Lung microvascular endothelial cell (primary cell): ENCODE measurements around the gene CPAMD8. TPM values are rescaled to one million over a fixed set of nuclear protein-coding genes. Genes with fewer than 3 reads are reported as not detected.

Experiments used
- DNase-seq, 2 donors: peaks; one replicate each; pipeline versions ENCODE4 v3.0.0 to v3.0.0-alpha.2; 2010; ENCODE audit warnings: low read depth in 2 of 2
- total RNA-seq: library from RNA; depleted of rRNA; stranded (reverse); fragments of >200 nt; gene quantifications from 2 replicates; pipeline ENCODE4 v1.2.1, GENCODE V29; 2014

The CPAMD8 gene
- total RNA-seq, 1 donor from 2014 or later = 5.2 TPM

DNA sequence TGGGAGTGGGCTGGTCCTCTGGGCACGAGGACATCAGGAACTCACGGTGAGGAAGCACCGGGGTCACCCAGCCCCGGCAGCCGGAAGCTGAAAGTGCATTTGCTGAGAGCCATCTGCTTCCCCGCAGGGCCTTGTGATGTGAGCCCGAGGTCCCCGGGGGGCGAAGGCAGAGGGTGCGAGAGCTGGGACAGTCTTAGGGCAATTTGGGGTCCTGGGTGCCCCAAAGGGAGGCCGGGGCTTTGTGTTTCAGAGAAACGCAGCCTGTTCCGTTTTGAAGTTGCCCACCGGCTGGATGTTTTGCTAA, 133.0 kb downstream of the CPAMD8 start:
- peak in 1 of 2 donors; percentile 72 for DNase-seq

DNA sequence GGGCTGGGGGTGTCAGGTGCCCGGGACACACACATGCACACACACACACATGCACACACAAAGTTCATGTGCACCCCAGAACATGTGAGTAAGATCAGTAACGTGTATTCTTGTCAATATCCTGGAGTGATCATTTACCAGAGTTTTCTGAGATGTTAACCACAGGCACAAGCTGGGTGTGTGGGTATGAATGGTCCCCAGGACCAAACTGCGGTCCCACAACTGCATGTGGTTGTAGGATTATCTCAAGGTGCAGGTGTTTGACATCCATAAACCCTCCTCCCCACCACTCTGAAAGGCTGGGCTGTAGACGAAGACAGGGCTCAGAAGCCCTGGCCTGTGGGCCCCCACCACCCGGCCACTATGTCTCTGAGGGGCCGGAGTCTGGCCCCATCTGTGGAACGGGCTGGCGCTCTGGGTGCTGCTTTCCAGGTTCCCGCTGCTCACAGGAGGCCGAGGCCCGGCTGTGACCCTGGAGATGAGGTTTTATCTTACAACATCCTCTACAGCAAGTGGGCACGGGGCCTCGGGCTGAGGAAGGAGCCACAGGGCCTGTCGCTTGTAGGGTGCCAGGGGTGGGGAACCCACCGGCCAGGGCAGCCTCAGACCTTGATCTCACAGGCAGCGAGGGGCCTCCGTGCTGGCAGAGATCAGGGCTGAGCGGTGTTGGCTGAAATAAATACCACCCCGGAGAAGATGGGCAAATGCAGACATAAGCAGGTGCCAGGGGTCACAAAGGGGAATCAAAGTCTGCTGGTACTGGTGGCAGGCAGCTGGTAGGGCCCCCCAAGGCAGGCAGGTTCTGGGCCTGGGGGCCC, 133.5 kb downstream of the CPAMD8 start:
- DNase-seq = no peak

DNA sequence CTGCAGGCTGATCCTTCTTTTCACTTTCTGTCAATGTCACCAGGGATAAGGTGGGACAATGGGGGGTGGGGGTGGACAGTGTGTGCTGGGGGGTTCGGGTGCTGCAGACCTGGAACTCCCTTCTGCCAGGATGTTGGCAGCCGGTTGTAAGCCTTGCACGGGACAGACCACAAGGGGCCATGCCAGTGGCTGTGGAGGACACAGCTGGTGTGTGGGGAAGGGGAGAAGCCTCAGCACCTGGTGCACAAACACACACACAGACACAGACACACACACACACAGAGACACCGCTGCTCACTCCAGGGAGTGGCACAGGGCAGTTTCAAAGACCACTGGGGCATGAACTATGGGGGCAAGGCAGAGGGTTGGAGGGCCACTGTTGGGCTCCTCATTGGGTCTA, 134.2 kb downstream of the CPAMD8 start:
- no peak for DNase-seq

DNA sequence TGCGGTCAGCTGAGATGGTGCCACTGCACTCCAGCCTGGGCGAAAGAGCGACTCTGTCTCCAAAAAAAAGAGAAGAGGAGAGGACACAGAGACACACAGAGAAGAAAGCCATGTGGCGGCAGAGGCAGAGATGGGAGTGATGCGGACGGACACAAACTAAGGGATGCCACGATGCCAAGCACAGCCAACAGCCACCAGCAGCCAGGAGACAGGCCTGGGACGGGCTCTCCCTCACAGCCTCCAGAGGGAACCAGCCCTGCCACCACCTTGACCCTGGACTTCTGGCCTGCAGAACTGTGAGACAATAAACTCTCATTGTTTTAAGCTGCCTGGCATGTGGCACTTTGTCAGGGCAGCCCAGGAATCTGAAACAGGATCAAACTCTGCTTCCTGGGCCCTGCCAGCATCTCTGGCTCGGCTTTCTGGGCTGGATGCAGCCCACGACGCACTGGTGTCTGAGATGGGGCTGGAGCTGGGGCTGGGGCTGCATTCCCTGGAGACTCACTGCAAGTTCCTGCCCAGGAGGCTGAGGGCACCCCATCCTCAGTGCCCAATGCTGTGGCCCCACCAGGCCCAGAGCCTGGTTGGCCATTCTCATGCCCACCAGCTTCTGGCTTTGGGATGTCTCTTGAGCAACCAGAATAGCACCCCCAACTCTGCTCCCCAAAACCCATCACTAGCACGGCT, 134.8 kb downstream of the CPAMD8 start:
- DNase-seq = no peak

DNA sequence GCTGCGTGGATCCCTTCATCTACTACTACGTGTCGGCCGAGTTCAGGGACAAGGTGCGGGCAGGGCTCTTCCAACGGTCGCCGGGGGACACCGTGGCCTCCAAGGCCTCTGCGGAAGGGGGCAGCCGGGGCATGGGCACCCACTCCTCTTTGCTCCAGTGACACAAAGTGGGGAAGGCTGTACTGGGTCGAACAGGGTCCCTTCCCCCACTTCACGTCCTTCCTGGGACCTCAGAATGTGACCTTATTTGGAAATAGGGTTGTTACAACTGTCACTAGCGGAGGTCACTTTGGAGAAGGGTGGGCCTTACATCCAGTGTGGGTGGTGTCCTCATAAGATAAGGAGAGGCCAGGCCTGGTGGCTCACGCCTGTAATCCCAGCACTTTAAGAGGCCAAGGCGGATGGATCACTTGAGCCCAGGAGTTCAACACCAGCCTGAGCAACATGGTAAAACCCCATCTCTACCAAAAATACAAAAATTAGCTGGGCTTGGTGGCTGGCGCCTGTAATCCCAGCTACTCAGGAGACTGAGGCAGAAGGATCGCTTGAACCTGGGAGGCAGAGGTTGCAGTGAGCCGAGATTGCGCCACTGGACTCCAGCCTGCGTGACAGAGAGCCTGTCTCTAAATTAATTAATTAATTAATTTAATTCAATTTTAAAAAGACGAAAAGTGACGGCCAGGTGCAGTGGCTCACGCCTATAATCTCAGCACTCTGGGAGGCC, 136.0 kb downstream of the CPAMD8 start:
- DNase-seq = no peak

DNA sequence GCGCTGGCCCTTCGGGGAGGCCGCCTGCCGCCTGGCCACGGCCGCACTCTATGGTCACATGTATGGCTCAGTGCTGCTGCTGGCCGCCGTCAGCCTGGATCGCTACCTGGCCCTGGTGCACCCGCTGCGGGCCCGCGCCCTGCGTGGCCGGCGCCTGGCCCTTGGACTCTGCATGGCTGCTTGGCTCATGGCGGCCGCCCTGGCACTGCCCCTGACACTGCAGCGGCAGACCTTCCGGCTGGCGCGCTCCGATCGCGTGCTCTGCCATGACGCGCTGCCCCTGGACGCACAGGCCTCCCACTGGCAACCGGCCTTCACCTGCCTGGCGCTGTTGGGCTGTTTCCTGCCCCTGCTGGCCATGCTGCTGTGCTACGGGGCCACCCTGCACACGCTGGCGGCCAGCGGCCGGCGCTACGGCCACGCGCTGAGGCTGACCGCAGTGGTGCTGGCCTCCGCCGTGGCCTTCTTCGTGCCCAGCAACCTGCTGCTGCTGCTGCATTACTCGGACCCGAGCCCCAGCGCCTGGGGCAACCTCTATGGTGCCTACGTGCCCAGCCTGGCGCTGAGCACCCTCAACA, 136.6 kb downstream of the CPAMD8 start:
- DNase-seq = peak in 1 of 2 donors; percentile 74

DNA sequence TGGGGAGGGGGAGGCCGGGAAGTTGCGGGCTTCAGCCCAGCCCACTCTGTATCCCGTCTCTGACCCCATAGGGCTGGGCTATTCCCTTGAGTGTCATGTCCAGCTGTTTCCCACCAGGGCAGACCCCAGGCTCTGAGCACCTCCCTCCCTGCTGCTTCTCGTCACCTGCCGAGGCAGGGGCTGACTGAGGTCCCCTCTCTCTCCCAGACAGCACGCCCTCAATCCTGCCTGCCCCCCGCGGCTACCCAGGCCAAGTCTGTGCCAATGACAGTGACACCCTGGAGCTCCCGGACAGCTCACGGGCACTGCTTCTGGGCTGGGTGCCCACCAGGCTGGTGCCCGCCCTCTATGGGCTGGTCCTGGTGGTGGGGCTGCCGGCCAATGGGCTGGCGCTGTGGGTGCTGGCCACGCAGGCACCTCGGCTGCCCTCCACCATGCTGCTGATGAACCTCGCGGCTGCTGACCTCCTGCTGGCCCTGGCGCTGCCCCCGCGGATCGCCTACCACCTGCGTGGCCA, 137.2 kb downstream of the CPAMD8 start:
- peak in 1 of 2 donors; percentile 44 for DNase-seq

DNA sequence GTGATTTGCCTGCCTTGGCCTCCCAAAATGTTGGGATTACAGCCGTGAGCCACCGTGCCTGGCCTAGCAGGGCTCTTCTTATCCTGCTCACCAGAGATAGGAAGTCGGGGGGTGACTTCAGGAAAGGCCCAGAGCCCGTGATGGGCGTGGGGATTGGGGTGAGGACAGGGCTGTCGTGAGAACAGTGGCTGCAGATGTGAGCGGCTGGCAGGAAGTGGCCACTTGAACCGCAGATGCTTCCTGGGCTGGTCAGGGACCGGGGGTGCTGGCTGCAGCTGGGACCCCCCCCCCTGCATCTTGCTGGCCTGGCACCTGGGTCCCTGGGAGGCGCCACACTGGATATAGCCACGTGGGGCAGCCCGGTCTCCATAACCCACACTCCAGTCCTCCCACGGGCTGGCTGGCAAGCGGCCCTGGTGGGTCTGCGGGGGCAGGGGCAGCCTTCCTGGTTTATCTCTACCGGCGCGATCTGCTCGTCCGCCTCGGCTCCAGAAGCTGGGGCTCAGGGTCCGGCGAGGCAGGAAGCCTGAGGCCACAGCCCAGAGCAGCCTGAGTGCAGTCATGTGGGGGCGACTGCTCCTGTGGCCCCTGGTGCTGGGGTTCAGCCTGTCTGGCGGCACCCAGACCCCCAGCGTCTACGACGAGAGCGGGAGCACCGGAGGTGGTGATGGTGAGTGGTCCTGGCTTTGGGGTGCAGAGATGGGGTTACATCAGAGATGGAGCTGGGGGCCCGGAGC, 137.8 kb downstream of the CPAMD8 start, which contains the start of gene F2RL3:
Gene F2RL3, plus strand, starts transcription at position 371 of the 737 bp plus-strand sequence. Its CDS starts 191 bp downstream, at position 562.
- DNase-seq = peak; percentile 83 to 94

DNA sequence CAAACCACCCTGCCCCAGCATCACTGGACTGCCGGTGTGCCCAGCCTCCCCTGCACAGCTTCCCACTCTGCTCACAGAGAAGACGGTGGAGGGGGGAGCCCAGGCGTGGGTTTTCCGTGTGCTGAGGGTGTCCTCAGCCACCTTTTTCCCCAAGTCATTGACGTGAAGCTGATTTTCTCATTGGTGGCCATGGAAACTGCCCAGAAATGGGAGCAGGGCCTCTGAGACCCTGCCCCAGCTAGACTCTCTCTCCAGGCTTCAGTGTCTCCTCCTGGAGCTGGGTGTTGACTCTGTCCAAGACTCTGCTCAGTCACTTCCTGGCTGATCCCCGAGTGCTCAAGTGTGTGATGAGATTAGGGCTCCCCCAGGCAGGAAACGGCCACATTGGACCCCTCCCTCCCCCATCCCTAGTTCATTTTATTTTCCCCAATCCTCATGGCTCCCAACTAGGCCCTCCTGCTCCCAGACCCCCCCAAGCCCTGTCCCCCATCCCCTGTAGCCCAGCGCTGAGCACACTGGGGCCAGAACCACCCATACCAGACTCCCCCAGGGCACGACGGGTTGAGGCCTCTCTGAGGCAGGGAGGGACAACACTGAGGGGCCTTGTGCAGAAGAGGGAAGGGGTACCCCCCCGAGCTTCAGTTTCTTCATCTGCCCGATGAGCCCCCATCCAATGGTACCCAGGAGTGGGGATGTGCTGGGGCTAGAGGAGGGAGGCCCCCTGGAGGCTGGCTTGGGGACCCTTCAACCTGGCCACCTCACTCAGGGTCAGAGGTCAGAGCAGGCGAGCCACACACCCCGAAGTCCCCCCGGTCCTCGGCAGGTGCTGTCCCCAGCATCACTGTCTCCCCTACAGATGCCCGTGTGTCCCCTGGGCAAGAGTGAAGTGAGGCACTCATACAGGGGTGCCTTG, 139.0 kb downstream of the CPAMD8 start:
- peak in 1 of 2 donors; percentile 52 for DNase-seq

DNA sequence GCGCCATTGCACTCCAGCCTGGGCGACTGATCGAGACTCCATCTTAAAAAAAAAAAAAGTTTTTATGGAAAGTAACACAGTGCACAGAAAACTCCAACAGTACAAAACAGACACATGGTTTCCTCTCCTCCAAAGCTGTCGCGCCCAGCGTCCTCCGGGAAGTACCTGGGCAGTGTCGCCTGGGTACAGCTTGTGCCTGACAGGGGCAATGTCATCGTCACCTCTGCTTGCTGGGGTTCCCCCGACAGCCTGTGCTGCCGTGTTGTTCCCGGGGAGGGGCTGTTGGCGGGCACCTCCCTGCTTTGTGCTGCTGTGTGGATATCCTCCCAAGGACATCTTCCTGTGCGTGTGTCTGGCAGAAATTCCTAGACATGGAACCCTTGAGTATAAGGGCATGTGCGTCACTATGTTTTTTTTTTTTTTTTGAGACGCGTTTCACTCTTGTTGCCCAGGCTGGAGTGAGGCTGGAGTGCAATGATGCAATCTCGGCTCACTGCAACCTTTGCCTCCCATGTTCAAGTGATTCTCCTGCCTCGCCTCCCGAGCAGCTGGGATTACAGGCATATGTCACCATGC, 140.2 kb downstream of the CPAMD8 start:
- peak; percentile 58 to 95 for DNase-seq

DNA sequence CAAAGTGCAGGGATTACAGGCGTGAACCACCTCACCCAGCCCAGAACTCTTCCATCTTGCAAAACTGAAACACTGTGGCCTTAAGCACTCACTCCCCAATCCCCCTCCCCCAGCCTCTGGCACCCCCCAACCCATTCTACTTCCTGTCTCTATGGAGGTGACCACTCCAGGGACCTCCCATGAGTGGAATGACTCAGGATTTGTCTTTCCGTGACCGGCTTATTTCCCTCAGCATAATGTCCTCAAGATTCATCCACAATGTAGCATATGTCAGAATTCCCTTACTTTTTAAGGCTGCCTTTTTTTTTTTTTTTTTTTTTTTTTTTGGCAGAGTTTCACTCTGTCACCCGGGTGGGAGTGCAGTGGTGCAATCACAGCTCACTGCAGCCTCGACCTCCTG, 141.4 kb downstream of the CPAMD8 start:
- no peak for DNase-seq

DNA sequence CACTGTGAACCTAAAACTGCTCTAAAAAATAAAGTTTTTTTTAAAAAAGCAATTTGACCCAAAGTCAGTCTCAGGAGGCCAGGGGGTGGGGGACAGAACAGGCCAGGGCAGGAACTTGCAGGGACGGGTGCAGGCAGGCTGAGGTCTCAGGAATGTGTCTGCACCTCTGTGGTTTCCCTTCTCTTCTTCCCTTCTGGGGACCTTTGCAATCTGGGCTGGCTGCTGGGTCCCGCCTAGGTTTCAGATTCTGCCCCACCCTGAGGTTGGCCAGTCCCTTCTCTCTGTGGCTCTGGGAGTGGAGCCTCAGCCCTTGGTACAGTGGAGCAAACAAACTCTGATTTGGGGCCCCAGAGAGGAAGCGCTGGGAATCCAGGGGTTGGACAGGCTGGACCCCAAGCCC, 143.1 kb downstream of the CPAMD8 start:
- DNase-seq = no peak

DNA sequence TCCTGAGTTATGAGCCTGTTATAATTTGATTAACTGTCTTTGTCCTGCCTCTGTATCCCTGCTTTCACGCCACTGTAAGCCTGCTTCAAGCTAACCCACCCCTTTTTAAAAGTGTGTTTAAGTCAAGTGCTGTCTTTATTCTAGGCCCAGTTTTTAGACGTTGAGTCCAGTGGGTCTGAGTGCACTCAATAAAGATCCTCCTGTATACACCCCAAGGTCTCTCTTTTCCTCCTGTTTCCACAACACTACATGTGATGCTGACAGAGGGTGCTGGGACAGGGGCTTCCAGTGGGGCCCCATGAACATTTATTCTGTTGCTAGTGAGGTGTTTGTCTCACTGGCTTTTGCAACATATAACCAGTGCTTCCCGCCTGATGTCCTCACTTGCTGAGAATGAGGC, 144.5 kb downstream of the CPAMD8 start:
- no peak for DNase-seq

DNA sequence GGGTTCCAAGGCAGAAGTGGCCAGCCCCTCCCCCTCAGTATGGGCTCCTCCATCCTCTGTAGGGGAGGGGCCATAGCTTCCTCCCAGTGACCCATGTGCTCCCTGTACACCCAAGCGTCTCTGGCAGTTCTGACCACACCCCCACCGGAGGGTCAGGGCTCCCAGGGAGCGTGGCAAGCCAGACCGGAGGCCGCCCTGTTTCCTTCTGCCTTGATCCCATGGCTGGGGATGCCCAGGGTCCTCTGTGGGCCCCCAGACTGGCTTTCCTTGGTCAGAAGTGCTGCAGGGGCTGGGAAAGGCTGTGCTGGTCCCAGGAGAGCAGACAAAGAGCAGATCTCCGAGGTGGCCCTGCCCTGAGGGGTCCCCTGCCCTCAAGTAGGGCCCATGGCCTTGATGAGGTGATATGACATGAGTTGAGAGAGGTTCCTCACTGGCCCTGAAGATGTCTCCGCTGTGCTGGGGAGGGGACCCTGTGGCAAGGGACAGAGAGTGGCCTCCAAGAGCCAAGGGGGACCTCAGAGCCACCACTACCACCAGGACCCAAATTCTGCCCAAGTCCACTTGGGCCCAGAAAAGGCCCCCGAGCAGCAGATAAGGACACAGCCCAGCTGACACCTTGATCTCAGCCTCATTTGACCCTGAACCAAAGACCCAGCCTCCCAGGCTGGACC, 145.6 kb downstream of the CPAMD8 start:
- DNase-seq = no peak

DNA sequence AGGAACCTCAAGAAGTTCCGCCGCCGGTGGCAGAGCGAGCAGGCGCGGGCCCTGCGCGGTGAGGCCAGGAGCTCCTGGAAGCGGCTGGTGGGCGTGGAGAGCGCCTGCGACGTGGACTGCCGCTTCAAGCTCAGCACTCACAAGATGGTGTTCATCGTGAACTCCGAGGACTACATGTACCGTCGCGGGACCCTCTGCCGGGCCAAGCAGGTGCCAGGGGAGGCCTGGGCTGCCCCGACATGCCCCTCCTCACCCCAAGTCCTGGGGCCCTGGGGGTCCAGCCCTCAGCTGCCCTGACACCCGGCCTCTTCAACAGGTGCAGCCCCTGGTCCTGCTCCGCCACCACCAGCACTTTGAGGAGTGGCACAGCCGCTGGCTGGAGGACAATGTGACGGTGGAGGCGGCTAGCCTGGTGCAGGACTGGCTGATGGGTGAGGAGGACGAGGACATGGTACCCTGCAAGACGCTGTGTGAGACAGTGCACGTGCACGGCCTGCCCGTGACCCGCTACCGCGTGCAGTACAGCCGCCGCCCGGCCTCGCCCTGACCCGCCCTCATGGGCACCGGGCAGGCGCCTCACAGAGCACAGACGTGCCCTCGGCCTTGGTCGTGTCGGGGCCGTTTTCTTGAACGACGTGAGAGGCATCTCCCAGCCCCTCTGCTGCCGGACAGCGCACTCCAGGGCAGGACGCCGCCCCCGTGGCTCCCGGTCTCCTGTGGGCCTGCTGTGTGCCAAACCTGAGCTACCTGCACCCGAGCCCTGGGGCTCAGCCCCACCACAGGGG, 148.2 kb downstream of the CPAMD8 start:
- DNase-seq = no peak

DNA sequence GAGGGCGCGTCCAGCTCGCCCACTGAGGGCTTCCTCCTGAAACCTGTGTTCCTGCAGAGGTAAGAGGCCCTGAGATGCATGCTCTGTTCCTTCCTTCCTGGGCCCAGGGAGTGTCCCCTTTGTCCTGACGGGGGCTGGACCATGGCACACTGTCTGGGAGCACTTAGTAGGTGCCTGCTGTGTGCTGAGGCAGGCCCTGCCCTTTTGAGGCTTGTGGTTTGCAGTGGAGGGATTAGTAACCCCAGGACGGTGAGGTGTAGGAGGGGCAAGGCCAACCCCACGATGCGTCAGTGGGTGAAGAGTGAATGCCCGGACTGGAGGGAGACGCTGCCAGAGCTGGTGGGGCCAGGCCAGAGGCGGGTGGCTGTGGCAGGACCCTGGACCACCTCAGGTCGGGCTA, 149.0 kb downstream of the CPAMD8 start:
- DNase-seq = no peak

DNA sequence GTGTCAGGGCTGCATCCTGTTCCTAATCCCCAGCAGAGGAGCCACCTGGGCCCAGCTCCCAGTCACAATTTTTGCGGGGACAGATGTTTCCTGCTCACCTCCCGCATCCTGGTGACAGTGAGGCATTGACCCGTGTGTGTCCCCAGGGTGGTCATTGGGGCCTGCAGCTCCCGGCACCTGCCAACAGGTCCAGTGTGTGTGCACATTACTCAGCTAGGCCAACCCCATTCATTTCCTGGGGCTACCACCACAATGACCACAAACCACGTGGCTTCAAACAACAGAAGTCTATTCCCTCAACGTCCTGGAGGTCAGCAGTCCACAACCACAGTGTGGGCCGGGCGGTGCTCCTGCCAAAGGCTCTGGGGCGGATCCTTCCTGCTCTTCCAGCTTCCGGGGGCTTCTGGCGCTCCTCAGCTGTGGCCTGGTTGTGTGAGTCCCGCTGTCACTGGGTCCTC, 149.7 kb downstream of the CPAMD8 start:
- DNase-seq = peak; percentile 82 to 90
